H1 (cell line): Measurements from ENCODE around the gene SUSD5. TPM values are rescaled to one million over a fixed set of nuclear protein-coding genes. Genes with fewer than 3 reads are reported as not detected.

Experiments used
- BACH1 ChIP-seq: IDR thresholded peaks from 2 replicates; pipeline ENCODE4 v1.6.1; 2012; ENCODE audit warnings: low read length, improper control_type of control experiment
- CBX8 ChIP-seq: fragments of 300-800, 300-1000 bp; sonication (generic); IDR thresholded peaks from 2 replicates; pipeline ENCODE4 v1.7.1; 2016; ENCODE audit warnings: low read depth, low read length, borderline replicate concordance
- CHD1 ChIP-seq: IDR thresholded peaks from 2 replicates; pipeline ENCODE4 v1.6.1; 2012; ENCODE audit warnings: low read depth, low read length, improper control_type of control experiment
- CREB1 ChIP-seq: IDR thresholded peaks from 2 replicates; pipeline ENCODE4 v1.6.1; 2012; ENCODE audit warnings: inconsistent platforms
- NANOG ChIP-seq: IDR thresholded peaks from 2 replicates; pipeline ENCODE4 v1.6.1; 2011; ENCODE audit warnings: low read length, low read depth, mild to moderate bottlenecking, inconsistent platforms; ENCODE audit not compliant: insufficient read depth, poor library complexity, severe bottlenecking
- PHF8 ChIP-seq: fragments of 200-600 bp; sonication (generic); conservative IDR thresholded peaks from 2 replicates; pipeline ENCODE4 v1.7.1; 2012; ENCODE audit warnings: low read depth, mild to moderate bottlenecking, inconsistent platforms, low read length, moderate library complexity
- RFX5 ChIP-seq: IDR thresholded peaks from 2 replicates; pipeline ENCODE4 v1.6.1; 2011; ENCODE audit warnings: low read depth, low read length, improper control_type of control experiment, borderline replicate concordance
- SIX5 ChIP-seq: IDR thresholded peaks from 2 replicates; pipeline ENCODE4 v1.6.1; 2011; ENCODE audit warnings: mild to moderate bottlenecking, low read depth, low read length
- SP1 ChIP-seq: IDR thresholded peaks from 2 replicates; pipeline ENCODE4 v1.6.1; 2011; ENCODE audit warnings: low read depth, low read length
- TAF7 ChIP-seq: optimal IDR thresholded peaks from 2 replicates; pipeline ENCODE3; 2011; ENCODE audit warnings: low read depth, mild to moderate bottlenecking, inconsistent platforms, low read length, moderate library complexity, borderline replicate concordance
- polyA plus RNA-seq, 7 experiments: library from polyadenylated mRNA; depleted of rRNA in 3 of 7; stranded (reverse) in 5 of 7; unstranded in 2 of 7; fragments of >200 nt in 5 of 7; fragments of 200-250 nt in 2 of 7; gene quantifications; 1 replicate in 5 of 7; 2 replicates in 1 of 7; 4 replicates in 1 of 7; pipeline versions ENCODE4 v1.2.1 to v1.2.3, GENCODE V29; 2011 to 2013; ENCODE audit warnings: missing spikeins in 2 of 7, mixed read lengths in 2 of 7
- total RNA-seq: library from RNA; stranded (reverse); fragmentation: NEBNext Ultra II Directional; extraction: Animal tissue kit (Norgen Biotek cat#: 25700); gene quantifications from 2 replicates; pipeline ENCODE4 v1.2.1, GENCODE V29; 2021
- TF ChIP-seq, protein P1 (sequence below): fragments of 300-600 bp; sonication (generic); IDR thresholded peaks from 2 replicates; pipeline ENCODE4 v1.7.1; 2012; ENCODE audit warnings: low read length, moderate library complexity, mild to moderate bottlenecking, inconsistent platforms; ENCODE audit not compliant: insufficient replicate concordance

SUSD5 gene
- total and polyA plus RNA-seq, 2 of the 8 experiments (the other 6 are each of a cell fraction or from before 2014, with no cell fraction given): 0.92 to 3.3 TPM

- TF ChIP-seq, protein P1, sequence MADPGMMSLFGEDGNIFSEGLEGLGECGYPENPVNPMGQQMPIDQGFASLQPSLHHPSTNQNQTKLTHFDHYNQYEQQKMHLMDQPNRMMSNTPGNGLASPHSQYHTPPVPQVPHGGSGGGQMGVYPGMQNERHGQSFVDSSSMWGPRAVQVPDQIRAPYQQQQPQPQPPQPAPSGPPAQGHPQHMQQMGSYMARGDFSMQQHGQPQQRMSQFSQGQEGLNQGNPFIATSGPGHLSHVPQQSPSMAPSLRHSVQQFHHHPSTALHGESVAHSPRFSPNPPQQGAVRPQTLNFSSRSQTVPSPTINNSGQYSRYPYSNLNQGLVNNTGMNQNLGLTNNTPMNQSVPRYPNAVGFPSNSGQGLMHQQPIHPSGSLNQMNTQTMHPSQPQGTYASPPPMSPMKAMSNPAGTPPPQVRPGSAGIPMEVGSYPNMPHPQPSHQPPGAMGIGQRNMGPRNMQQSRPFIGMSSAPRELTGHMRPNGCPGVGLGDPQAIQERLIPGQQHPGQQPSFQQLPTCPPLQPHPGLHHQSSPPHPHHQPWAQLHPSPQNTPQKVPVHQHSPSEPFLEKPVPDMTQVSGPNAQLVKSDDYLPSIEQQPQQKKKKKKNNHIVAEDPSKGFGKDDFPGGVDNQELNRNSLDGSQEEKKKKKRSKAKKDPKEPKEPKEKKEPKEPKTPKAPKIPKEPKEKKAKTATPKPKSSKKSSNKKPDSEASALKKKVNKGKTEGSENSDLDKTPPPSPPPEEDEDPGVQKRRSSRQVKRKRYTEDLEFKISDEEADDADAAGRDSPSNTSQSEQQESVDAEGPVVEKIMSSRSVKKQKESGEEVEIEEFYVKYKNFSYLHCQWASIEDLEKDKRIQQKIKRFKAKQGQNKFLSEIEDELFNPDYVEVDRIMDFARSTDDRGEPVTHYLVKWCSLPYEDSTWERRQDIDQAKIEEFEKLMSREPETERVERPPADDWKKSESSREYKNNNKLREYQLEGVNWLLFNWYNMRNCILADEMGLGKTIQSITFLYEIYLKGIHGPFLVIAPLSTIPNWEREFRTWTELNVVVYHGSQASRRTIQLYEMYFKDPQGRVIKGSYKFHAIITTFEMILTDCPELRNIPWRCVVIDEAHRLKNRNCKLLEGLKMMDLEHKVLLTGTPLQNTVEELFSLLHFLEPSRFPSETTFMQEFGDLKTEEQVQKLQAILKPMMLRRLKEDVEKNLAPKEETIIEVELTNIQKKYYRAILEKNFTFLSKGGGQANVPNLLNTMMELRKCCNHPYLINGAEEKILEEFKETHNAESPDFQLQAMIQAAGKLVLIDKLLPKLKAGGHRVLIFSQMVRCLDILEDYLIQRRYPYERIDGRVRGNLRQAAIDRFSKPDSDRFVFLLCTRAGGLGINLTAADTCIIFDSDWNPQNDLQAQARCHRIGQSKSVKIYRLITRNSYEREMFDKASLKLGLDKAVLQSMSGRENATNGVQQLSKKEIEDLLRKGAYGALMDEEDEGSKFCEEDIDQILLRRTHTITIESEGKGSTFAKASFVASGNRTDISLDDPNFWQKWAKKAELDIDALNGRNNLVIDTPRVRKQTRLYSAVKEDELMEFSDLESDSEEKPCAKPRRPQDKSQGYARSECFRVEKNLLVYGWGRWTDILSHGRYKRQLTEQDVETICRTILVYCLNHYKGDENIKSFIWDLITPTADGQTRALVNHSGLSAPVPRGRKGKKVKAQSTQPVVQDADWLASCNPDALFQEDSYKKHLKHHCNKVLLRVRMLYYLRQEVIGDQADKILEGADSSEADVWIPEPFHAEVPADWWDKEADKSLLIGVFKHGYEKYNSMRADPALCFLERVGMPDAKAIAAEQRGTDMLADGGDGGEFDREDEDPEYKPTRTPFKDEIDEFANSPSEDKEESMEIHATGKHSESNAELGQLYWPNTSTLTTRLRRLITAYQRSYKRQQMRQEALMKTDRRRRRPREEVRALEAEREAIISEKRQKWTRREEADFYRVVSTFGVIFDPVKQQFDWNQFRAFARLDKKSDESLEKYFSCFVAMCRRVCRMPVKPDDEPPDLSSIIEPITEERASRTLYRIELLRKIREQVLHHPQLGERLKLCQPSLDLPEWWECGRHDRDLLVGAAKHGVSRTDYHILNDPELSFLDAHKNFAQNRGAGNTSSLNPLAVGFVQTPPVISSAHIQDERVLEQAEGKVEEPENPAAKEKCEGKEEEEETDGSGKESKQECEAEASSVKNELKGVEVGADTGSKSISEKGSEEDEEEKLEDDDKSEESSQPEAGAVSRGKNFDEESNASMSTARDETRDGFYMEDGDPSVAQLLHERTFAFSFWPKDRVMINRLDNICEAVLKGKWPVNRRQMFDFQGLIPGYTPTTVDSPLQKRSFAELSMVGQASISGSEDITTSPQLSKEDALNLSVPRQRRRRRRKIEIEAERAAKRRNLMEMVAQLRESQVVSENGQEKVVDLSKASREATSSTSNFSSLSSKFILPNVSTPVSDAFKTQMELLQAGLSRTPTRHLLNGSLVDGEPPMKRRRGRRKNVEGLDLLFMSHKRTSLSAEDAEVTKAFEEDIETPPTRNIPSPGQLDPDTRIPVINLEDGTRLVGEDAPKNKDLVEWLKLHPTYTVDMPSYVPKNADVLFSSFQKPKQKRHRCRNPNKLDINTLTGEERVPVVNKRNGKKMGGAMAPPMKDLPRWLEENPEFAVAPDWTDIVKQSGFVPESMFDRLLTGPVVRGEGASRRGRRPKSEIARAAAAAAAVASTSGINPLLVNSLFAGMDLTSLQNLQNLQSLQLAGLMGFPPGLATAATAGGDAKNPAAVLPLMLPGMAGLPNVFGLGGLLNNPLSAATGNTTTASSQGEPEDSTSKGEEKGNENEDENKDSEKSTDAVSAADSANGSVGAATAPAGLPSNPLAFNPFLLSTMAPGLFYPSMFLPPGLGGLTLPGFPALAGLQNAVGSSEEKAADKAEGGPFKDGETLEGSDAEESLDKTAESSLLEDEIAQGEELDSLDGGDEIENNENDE: no peak
- no peak for TF ChIP-seq PHF8
- no peak for TF ChIP-seq CHD1
- TF ChIP-seq SP1: no peak
- TF ChIP-seq NANOG: no peak
- no peak for TF ChIP-seq TAF7
- no peak for TF ChIP-seq CREB1
- no peak for TF ChIP-seq CBX8
- no peak for TF ChIP-seq BACH1
- no peak for TF ChIP-seq RFX5
- no peak for TF ChIP-seq SIX5
Measured at GRCh38 chr3:33139996-33140395, 78.6 kb downstream of the SUSD5 start (continued).
